ENCODE data around the gene UBA3.
A peak's percentile ranks its signal among the peaks of the same experiment; 100 is the strongest.

UBA3 gene

GRCh38 chr3:69012800-69013252 is 67.3 kb downstream of the UBA3 start:
- peak overlapping the region; percentile 73 for H3K27ac ChIP-seq

GRCh38 chr3:69012100-69012799 is 67.9 kb downstream of the UBA3 start:
- H3K27ac ChIP-seq, result no peak overlapping the region; the same call in 1 of the 2 replicates
- TF ChIP-seq ZFX (IDR thresholded peaks at IDR 0.05; ENCODE audit: borderline replicate concordance) (no peak), CTCF (IDR thresholded peaks at IDR 0.05) (no peak)

More at GRCh38 chr3:69012800-69013252, 67.3 kb downstream of the UBA3 start:
- TF ChIP-seq CTCF (IDR thresholded peaks at IDR 0.05), result no peak
- TF ChIP-seq ZFX (IDR thresholded peaks at IDR 0.05; ENCODE audit: borderline replicate concordance), result no peak

- no peak overlapping the region for H3K27ac ChIP-seq
- no peak for TF ChIP-seq CTCF (IDR thresholded peaks at IDR 0.05)
- TF ChIP-seq ZFX (IDR thresholded peaks at IDR 0.05; ENCODE audit: borderline replicate concordance), result no peak
Observed at GRCh38 chr3:69011096-69011730, 69.0 kb downstream of the UBA3 start.

- no peak overlapping the region for H3K27ac ChIP-seq
- TF ChIP-seq CTCF (IDR thresholded peaks at IDR 0.05) (no peak), ZFX (IDR thresholded peaks at IDR 0.05; ENCODE audit: borderline replicate concordance) (no peak)
Observed at GRCh38 chr3:69009559-69010410, 70.4 kb downstream of the UBA3 start.

GRCh38 chr3:69008980-69009379 is 71.2 kb downstream of the UBA3 start:
- no peak overlapping the region for H3K27ac ChIP-seq
- TF ChIP-seq CTCF (IDR thresholded peaks at IDR 0.05) (no peak), ZFX (IDR thresholded peaks at IDR 0.05; ENCODE audit: borderline replicate concordance) (no peak)

GRCh38 chr3:69005791-69006482 is 74.2 kb downstream of the UBA3 start:
- H3K27ac ChIP-seq, result no peak overlapping the region
- TF ChIP-seq ZFX (IDR thresholded peaks at IDR 0.05; ENCODE audit: borderline replicate concordance), result no peak
- no peak for TF ChIP-seq CTCF (IDR thresholded peaks at IDR 0.05)
